Measurements from ENCODE around the gene MBNL3. TPM values are rescaled to one million over a fixed set of nuclear protein-coding genes. Genes with fewer than 3 reads are reported as not detected.

Gene MBNL3
- total RNA-seq, 1 experiment from 2014 or later, result 42.2 TPM

DNA sequence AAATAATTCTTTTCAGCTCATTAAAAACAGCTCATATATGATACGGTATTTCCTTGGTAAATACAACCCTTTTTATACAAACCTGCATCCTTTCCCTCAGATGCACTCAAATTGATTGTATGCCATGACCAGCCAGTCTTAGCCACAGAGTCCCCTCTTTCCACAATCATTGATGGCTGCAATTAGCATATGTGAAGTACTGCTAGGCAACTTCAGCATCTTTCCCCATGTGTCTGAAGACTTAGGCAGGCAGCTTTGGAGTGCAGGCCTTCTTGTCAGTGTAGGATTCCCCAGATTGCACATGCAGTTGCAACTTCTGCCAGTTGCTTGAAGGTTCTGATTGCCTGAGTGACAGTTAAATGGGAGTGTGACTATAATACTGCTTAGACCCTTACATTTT, 15.6 kb upstream of the MBNL3 start:
- CTCF ChIA-PET, result no interaction called here
- POLR2A ChIA-PET (ENCODE audit: low non-redundant PET), result no interaction called here
- Histone ChIP-seq H3K27me3 (replicated peaks; ENCODE audit: insufficient read depth, low read depth, low read length, poor library complexity) (no peaks in the 10 kb centered on the region), H3K9me3 (ENCODE audit: low read depth, low read length, poor library complexity, severe bottlenecking) (no peaks in the 10 kb centered on the region), H3K27ac (ENCODE audit: low read depth, low read length, poor library complexity, severe bottlenecking) (no peak overlapping the region), H3K36me3 (ENCODE audit: insufficient read depth, low read length, poor library complexity, severe bottlenecking) (no peaks in the 10 kb centered on the region), H3K4me1 (ENCODE audit: insufficient read depth, low read length, poor library complexity, severe bottlenecking) (no peaks in the 10 kb centered on the region), H3K4me3 (ENCODE audit: low read depth, low read length, poor library complexity, severe bottlenecking) (no peak overlapping the region)
- no TSS peak for BruUV-seq (replicated peaks)
- no peak for DNase-seq (ENCODE audit: low spot score)
- TF ChIP-seq, protein P1, sequence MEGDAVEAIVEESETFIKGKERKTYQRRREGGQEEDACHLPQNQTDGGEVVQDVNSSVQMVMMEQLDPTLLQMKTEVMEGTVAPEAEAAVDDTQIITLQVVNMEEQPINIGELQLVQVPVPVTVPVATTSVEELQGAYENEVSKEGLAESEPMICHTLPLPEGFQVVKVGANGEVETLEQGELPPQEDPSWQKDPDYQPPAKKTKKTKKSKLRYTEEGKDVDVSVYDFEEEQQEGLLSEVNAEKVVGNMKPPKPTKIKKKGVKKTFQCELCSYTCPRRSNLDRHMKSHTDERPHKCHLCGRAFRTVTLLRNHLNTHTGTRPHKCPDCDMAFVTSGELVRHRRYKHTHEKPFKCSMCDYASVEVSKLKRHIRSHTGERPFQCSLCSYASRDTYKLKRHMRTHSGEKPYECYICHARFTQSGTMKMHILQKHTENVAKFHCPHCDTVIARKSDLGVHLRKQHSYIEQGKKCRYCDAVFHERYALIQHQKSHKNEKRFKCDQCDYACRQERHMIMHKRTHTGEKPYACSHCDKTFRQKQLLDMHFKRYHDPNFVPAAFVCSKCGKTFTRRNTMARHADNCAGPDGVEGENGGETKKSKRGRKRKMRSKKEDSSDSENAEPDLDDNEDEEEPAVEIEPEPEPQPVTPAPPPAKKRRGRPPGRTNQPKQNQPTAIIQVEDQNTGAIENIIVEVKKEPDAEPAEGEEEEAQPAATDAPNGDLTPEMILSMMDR (conservative IDR thresholded peaks at IDR 0.05; ENCODE audit: low read depth, low read length), result no peak
- TF ChIP-seq EZH2 (IDR thresholded peaks at IDR 0.05; ENCODE audit: borderline replicate concordance, low read depth, low read length, poor library complexity, severe bottlenecking), result no peak
- intact Hi-C loops (cut with micrococcal nuclease; ENCODE audit: unreplicated experiment), result no loop called here

DNA sequence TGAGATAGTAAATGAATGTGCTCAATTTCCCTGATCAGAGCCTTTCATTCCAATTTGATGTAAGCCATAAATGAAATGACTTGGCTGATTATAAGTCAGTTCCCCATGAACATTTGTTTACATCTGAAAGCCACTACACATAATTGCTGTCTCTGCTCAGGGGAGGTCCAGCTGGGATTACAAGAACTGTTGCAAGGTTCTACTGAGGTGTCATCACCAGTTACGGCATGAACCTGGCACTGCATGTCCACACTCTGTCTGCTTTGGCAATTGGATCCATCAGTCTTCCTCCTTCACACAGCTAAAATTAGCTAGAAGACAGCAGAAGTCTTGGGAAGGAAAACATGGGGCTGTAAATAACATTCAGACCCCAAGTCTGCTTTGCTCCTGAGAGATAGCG, 12.8 kb upstream of the MBNL3 start:
- ChIA-PET CTCF (no interaction called here), POLR2A (ENCODE audit: low non-redundant PET) (no interaction called here)
- TF ChIP-seq EZH2 (IDR thresholded peaks at IDR 0.05; ENCODE audit: borderline replicate concordance, low read depth, low read length, poor library complexity, severe bottlenecking), result no peak
- TF ChIP-seq, protein P1 (conservative IDR thresholded peaks at IDR 0.05; ENCODE audit: low read depth, low read length), result no peak
- DNase-seq (ENCODE audit: low spot score), result no peak
- H3K9me3 ChIP-seq (ENCODE audit: low read depth, low read length, poor library complexity, severe bottlenecking), result no peaks in the 10 kb centered on the region
- no TSS peak for BruUV-seq (replicated peaks)
- H3K36me3 ChIP-seq (ENCODE audit: insufficient read depth, low read length, poor library complexity, severe bottlenecking), result no peaks in the 10 kb centered on the region
- H3K27ac ChIP-seq (ENCODE audit: low read depth, low read length, poor library complexity, severe bottlenecking), result no peak overlapping the region
- H3K4me1 ChIP-seq (ENCODE audit: insufficient read depth, low read length, poor library complexity, severe bottlenecking), result no peaks in the 10 kb centered on the region
- H3K4me3 ChIP-seq (ENCODE audit: low read depth, low read length, poor library complexity, severe bottlenecking), result no peak overlapping the region
- peaks cover under 1% of the 10 kb centered on the region for H3K27me3 ChIP-seq (replicated peaks; ENCODE audit: insufficient read depth, low read depth, low read length, poor library complexity)
- intact Hi-C loops (cut with micrococcal nuclease; ENCODE audit: unreplicated experiment), result no loop called here

DNA sequence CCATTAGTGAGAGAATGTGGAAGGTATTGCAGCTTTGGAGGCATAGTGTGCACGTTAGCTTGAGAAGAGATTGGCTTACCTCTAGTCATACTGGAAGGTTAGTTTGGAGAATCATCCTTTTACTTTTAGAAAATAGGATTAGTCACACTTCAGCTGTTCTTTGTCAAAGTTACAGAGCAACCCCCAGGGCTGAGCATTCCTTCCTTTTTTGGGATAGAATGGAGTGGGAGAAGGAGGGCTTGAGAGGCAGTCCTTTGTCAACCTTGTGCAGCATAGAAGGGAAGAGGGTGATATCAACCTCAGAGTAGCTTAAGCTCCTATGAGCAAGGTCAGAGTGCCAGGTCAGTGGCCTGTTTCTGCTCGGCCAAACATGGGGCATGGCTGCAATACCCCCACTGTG, 8.6 kb upstream of the MBNL3 start:
- ChIA-PET POLR2A (ENCODE audit: low non-redundant PET) (no interaction called here), CTCF (no interaction called here)
- no peak overlapping the region for H3K4me3 ChIP-seq (ENCODE audit: low read depth, low read length, poor library complexity, severe bottlenecking)
- H3K27ac ChIP-seq (ENCODE audit: low read depth, low read length, poor library complexity, severe bottlenecking), result no peak overlapping the region
- no peaks in the 10 kb centered on the region for H3K36me3 ChIP-seq (ENCODE audit: insufficient read depth, low read length, poor library complexity, severe bottlenecking)
- H3K27me3 ChIP-seq (replicated peaks; ENCODE audit: insufficient read depth, low read depth, low read length, poor library complexity), result peaks cover 13% of the 10 kb centered on the region
- no peaks in the 10 kb centered on the region for H3K4me1 ChIP-seq (ENCODE audit: insufficient read depth, low read length, poor library complexity, severe bottlenecking)
- intact Hi-C loops (cut with micrococcal nuclease; ENCODE audit: unreplicated experiment), result no loop called here
- no peak for TF ChIP-seq EZH2 (IDR thresholded peaks at IDR 0.05; ENCODE audit: borderline replicate concordance, low read depth, low read length, poor library complexity, severe bottlenecking)
- TF ChIP-seq, protein P1 (conservative IDR thresholded peaks at IDR 0.05; ENCODE audit: low read depth, low read length), result no peak
- no TSS peak for BruUV-seq (replicated peaks)
- H3K9me3 ChIP-seq (ENCODE audit: low read depth, low read length, poor library complexity, severe bottlenecking), result no peaks in the 10 kb centered on the region
- no peak for DNase-seq (ENCODE audit: low spot score)
